OCI-LY7 (cell line): ENCODE results near the gene UBE3C. TPM values are rescaled to one million over a fixed set of nuclear protein-coding genes. Genes with fewer than 3 reads are reported as not detected.

Experiments
- BruUV-seq: library from RNA; stranded (reverse); fragments of 400-500 nt; replicated peaks from 2 replicates; lab custom pipeline; 2021; lab: Mats Ljungman, UMichigan
- CTCF ChIA-PET: fragments of 300-600 bp; sonication (Branson Sonifier 250); formaldehyde crosslinking; loops from one replicate; lab custom pipeline; 2022; ENCODE audit warnings: antibody characterized with exemption; ENCODE audit not compliant: unreplicated experiment; lab: Charles Lee
- POLR2A ChIA-PET: fragments of 300-600 bp; sonication (Branson Sonifier 250); formaldehyde crosslinking; loops from one replicate; lab custom pipeline; 2022; ENCODE audit warnings: antibody characterized with exemption; lab: Charles Lee
- DNase-seq: peaks from one replicate; pipeline ENCODE4 v3.0.0-alpha.2; 2015; ENCODE audit warnings: low spot score
- H2AFZ ChIP-seq: fragments of 200-600 bp; sonication (generic), shearing (Covaris generic); 2 replicates; pipeline ENCODE4 v1.6.1; 2014; ENCODE audit warnings: mild to moderate bottlenecking, antibody characterized with exemption, low read length, moderate library complexity
- H3K27ac ChIP-seq: fragments of 200-600 bp; sonication (generic); 2 replicates; pipeline ENCODE4 v1.5.1; 2014; ENCODE audit warnings: mixed run types, low read depth, mild to moderate bottlenecking, moderate library complexity, low read length, inconsistent platforms; ENCODE audit not compliant: poor library complexity, severe bottlenecking
- H3K36me3 ChIP-seq: fragments of 200-600 bp; sonication (generic); 2 replicates; pipeline ENCODE4 v1.6.1; 2014; ENCODE audit warnings: mild to moderate bottlenecking, antibody characterized with exemption, low read length, moderate library complexity, mixed read lengths; ENCODE audit not compliant: insufficient read depth
- H3K4me1 ChIP-seq: fragments of 200-600 bp; sonication (generic); 2 replicates; pipeline ENCODE4 v1.5.1; 2014; ENCODE audit warnings: mild to moderate bottlenecking, low read length; ENCODE audit not compliant: insufficient read depth, poor library complexity, severe bottlenecking
- H3K4me2 ChIP-seq: fragments of 200-600 bp; sonication (generic); 2 replicates; pipeline ENCODE4 v1.6.1; 2014; ENCODE audit warnings: mild to moderate bottlenecking, low read length
- H3K4me3 ChIP-seq: fragments of 200-600 bp; sonication (generic); 2 replicates; pipeline ENCODE4 v1.5.1; 2014; ENCODE audit warnings: mild to moderate bottlenecking, low read depth, low read length; ENCODE audit not compliant: poor library complexity, severe bottlenecking
- H3K79me2 ChIP-seq: fragments of 200-600 bp; sonication (generic); 2 replicates; pipeline ENCODE4 v1.6.1; 2016; ENCODE audit warnings: low read depth, mild to moderate bottlenecking, low read length, moderate library complexity, mixed read lengths; ENCODE audit not compliant: insufficient read depth
- H3K9me2 ChIP-seq: fragments of 200-600 bp; sonication (generic); 2 replicates; pipeline ENCODE4 v1.6.1; 2016; ENCODE audit warnings: mild to moderate bottlenecking, low read length, mixed read lengths; ENCODE audit not compliant: insufficient read depth
- H3K9me3 ChIP-seq: fragments of 200-600 bp; sonication (generic); 2 replicates; pipeline ENCODE4 v1.6.1; 2014; ENCODE audit warnings: mild to moderate bottlenecking, mixed run types, low read length, mixed read lengths
- H4K20me1 ChIP-seq: fragments of 200-600 bp; sonication (generic); 2 replicates; pipeline ENCODE4 v1.6.1; 2014; ENCODE audit warnings: mild to moderate bottlenecking, antibody characterized with exemption, low read length, moderate library complexity, mixed read lengths; ENCODE audit not compliant: insufficient read depth
- EZH2phosphoT487 ChIP-seq: fragments of 200-600 bp; sonication (generic); IDR thresholded peaks from 2 replicates; pipeline ENCODE4 v1.6.1; 2018; ENCODE audit warnings: low read depth, borderline replicate concordance, mild to moderate bottlenecking, mixed run types, antibody characterized with exemption, low read length, moderate library complexity, mixed read lengths
- intact Hi-C: fragments of 100-400 bp; cut with micrococcal nuclease; formaldehyde crosslinking; loops from one replicate; pipeline ENCODE4 v1.10.0; 2022; ENCODE audit not compliant: unreplicated experiment
- total RNA-seq, 2 experiments: library from RNA; depleted of rRNA in 1 of 2; stranded (reverse); fragments of >200 nt in 1 of 2; shearing (Covaris generic) in 1 of 2; gene quantifications; 2 replicates each; pipeline ENCODE4 v1.2.3, GENCODE V29; 2014 to 2022
- TF ChIP-seq, protein P1 (sequence below): fragments of 200-600 bp; sonication (generic); conservative IDR thresholded peaks from 2 replicates; pipeline ENCODE4 v1.5.1; 2014; ENCODE audit warnings: mild to moderate bottlenecking, antibody characterized with exemption, low read length, moderate library complexity, mixed read lengths

Gene UBE3C
- total RNA-seq, 2 experiments from 2014 or later = 60.4 to 66.1 TPM

DNA sequence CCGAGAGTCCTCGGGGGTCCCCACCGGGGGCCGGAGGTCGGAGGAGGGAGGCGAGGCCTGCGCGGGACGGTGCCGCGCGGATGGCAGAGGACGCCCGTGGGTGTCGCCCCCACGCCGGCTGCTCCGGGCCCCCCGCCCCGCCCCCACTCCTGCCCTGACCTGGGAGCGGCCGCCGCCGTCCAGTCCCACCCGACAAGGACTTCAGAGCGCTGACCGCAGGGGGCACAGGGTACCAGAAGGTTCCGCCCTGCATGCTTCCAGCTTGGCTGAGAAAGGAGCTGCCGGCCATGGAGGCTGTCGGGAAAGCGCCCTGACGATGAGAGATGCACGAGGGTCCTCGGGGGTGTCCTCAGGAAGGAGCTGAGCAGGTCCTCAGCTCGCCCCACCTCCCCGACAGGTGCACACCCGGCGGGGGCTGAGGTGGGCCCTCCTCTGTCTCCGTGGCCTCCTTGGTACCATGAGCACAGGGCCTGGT, 141.1 kb downstream of the UBE3C start:
- H3K36me3 ChIP-seq = no peaks in the 10 kb centered on the region
- ChIA-PET CTCF (no interaction called here), POLR2A (interaction anchor here (0.7 kb wide), 1 partner anchor 11 kb away, joined by 5 read pairs; no protein-coding TSS in a partner anchor)
- no peak for DNase-seq
- no peaks in the 10 kb centered on the region for H3K9me2 ChIP-seq
- no peaks in the 10 kb centered on the region for H4K20me1 ChIP-seq
- H2AFZ ChIP-seq = no peak overlapping the region
- intact Hi-C loops = no loop called here
- no peaks in the 10 kb centered on the region for H3K79me2 ChIP-seq
- no peak overlapping the region for H3K27ac ChIP-seq
- H3K9me3 ChIP-seq = no peaks in the 10 kb centered on the region
- H3K4me3 ChIP-seq = no peak overlapping the region
- H3K4me1 ChIP-seq = no peaks in the 10 kb centered on the region
- BruUV-seq = no TSS peak
- TF ChIP-seq, protein P1, sequence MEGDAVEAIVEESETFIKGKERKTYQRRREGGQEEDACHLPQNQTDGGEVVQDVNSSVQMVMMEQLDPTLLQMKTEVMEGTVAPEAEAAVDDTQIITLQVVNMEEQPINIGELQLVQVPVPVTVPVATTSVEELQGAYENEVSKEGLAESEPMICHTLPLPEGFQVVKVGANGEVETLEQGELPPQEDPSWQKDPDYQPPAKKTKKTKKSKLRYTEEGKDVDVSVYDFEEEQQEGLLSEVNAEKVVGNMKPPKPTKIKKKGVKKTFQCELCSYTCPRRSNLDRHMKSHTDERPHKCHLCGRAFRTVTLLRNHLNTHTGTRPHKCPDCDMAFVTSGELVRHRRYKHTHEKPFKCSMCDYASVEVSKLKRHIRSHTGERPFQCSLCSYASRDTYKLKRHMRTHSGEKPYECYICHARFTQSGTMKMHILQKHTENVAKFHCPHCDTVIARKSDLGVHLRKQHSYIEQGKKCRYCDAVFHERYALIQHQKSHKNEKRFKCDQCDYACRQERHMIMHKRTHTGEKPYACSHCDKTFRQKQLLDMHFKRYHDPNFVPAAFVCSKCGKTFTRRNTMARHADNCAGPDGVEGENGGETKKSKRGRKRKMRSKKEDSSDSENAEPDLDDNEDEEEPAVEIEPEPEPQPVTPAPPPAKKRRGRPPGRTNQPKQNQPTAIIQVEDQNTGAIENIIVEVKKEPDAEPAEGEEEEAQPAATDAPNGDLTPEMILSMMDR = no peak
- no peak for TF ChIP-seq EZH2phosphoT487
- no peak overlapping the region for H3K4me2 ChIP-seq

DNA sequence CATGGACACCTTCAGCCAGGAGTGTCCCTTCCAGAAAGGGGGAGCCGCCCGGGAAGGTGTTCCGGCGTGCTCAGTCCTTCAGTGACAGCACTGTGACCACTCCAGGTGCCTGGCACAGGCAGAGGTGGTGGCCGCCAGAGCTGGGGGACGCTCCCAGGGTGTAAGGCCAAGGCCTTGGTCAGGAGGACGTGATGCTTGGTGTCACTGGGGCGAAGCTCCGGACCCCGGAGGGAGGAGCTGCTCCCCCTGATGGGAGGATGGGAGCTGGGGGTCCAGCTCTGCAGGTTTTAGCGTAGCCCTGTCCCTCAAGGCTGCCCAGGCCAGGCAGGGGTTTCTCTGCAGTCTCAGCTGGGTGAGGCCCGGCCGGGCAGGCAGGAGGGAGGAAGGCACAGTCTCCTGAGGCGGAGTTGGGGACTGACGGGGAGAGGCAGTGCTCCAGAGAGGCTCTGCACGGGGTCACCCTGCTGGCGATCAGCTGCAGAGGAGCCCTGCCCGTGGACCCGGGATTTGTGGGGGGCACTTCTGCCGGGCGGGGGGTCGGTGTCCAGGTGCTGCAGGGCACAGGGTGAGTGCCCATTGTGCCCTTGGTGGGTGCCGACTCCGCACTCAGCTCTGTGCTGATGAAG, 141.6 kb downstream of the UBE3C start:
- Histone ChIP-seq H3K36me3 (no peaks in the 10 kb centered on the region), H3K4me3 (no peak overlapping the region), H3K4me1 (no peaks in the 10 kb centered on the region), H4K20me1 (no peaks in the 10 kb centered on the region), H3K27ac (no peak overlapping the region), H3K79me2 (no peaks in the 10 kb centered on the region), H3K9me2 (no peaks in the 10 kb centered on the region), H3K9me3 (no peaks in the 10 kb centered on the region), H3K4me2 (no peak overlapping the region), H2AFZ (no peak overlapping the region)
- intact Hi-C loops = no loop called here
- ChIA-PET CTCF (no interaction called here), POLR2A (interaction anchor here (0.7 kb wide), 1 partner anchor 11 kb away, joined by 5 read pairs; no protein-coding TSS in a partner anchor)
- TF ChIP-seq, protein P1 = no peak
- no peak for TF ChIP-seq EZH2phosphoT487
- no peak for DNase-seq
- BruUV-seq = no TSS peak
